HEK293 (cell line): ENCODE results near the gene DNASE2.

Experiments
- CTCF ChIP-seq: fragments of 450-650 bp; formaldehyde crosslinking; IDR thresholded peaks from 2 replicates; pipeline ENCODE4 v1.5.1; 2016; ENCODE audit warnings: missing biosample characterization, missing genetic modification characterization
- REST ChIP-seq: fragments of 450-650 bp; formaldehyde crosslinking; IDR thresholded peaks from 2 replicates; pipeline ENCODE4 v1.5.1; 2016; ENCODE audit warnings: missing biosample characterization, missing genetic modification characterization
- SALL2 ChIP-seq: fragments of 450-650 bp; formaldehyde crosslinking; IDR thresholded peaks from 2 replicates; pipeline ENCODE4 v1.5.0; 2017; ENCODE audit warnings: missing biosample characterization, mild to moderate bottlenecking, missing genetic modification characterization, borderline replicate concordance
- WT1 ChIP-seq: fragments of 450-650 bp; formaldehyde crosslinking; IDR thresholded peaks from 2 replicates; pipeline ENCODE4 v1.5.1; 2016; ENCODE audit warnings: missing biosample characterization, missing genetic modification characterization
- ZBTB7A ChIP-seq: fragments of 450-650 bp; formaldehyde crosslinking; IDR thresholded peaks from 2 replicates; pipeline ENCODE4 v1.5.1; 2016; ENCODE audit warnings: low read depth, missing biosample characterization, missing genetic modification characterization
- ZNF239 ChIP-seq: fragments of 450-650 bp; formaldehyde crosslinking; IDR thresholded peaks from 2 replicates; pipeline ENCODE4 v1.5.1; 2016; ENCODE audit warnings: missing biosample characterization, missing genetic modification characterization
- ZNF521 ChIP-seq: fragments of 450-650 bp; formaldehyde crosslinking; IDR thresholded peaks from 2 replicates; pipeline ENCODE4 v1.5.1; 2017; ENCODE audit warnings: missing biosample characterization, mild to moderate bottlenecking, missing genetic modification characterization
- ZNF776 ChIP-seq: fragments of 450-650 bp; formaldehyde crosslinking; IDR thresholded peaks from 2 replicates; pipeline ENCODE4 v1.5.0; 2017; ENCODE audit warnings: missing biosample characterization, missing genetic modification characterization, borderline replicate concordance
- TF ChIP-seq, protein P1 (sequence below): fragments of 450-650 bp; formaldehyde crosslinking; IDR thresholded peaks from 2 replicates; pipeline ENCODE4 v1.5.1; 2016; ENCODE audit warnings: missing biosample characterization, missing genetic modification characterization

DNA sequence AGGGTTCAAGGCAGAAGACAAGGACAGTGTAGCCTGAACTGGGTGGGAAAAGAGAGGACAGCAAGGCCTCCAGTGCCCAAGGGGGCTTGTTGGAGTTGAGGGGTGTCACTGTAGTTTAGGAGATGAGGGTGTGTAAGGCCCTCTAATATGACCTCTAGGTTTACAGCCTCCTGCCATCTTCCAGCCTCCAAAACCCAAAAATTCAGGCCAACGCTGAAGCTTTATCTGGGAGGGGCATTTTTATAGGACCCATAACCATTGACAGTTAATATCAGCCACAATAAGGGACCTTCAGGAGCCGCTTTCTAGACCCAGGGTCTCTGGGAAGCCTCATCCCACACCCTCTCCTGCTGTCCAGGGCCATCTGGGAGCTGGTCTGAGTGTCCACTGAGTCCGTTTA, 3.0 kb upstream of the DNASE2 start:
- TF ChIP-seq CTCF (tag by site-specific recombination) (no peak), REST (tag by site-specific recombination) (no peak), SALL2 (tag by site-specific recombination) (no peak), ZBTB7A (tag by site-specific recombination) (no peak), ZNF776 (tag by site-specific recombination) (no peak), ZNF521 (tag by site-specific recombination) (no peak), ZNF239 (tag by site-specific recombination) (no peak), WT1 (tag by site-specific recombination) (no peak)
- TF ChIP-seq, protein P1, sequence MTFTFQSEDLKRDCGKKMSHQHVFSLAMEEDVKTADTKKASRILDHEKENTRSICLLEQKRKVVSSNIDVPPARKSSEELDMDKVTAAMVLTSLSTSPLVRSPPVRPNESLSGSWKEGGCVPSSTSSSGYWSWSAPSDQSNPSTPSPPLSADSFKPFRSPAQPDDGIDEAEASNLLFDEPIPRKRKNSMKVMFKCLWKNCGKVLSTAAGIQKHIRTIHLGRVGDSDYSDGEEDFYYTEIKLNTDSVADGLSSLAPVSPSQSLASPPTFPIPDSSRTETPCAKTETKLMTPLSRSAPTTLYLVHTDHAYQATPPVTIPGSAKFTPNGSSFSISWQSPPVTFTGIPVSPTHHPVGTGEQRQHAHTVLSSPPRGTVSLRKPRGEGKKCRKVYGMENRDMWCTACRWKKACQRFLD, result no peak
